ENCODE data around the gene DCAF12. TPM values are rescaled to one million over a fixed set of nuclear protein-coding genes. Genes with fewer than 3 reads are reported as not detected.
A peak's percentile ranks its signal among the peaks of the same experiment; 100 is the strongest.

DCAF12 gene
- total RNA-seq, 4 donors from 2014 or later, result 17.0 to 24.8 (median 21.5) TPM

DNA sequence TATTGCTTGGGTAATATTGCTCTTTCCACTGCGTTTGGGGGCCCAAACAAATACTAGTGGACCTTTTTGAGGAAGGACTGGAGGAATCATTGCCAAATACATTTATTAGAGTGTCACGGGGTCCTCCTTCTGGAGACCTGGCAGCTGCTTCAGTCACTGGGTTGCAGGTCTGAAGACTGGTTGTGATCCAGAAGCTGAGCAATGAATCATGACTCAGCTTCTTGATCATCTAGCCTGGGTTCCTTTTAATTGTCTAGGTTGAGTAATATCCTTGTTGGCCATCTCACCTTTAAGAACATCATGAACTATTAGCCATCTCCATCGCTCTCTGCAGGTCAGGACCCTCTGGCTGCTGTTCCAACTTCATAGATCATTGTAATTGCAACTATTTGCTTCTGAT lies 36.9 kb upstream of the DCAF12 start:
- Histone ChIP-seq H3K27ac (no peak overlapping the region), H3K9me3 (no peaks in the 10 kb centered on the region), H3K4me3 (no peak overlapping the region), H3K36me3 (no peaks in the 10 kb centered on the region), H3K4me1 (no peaks in the 10 kb centered on the region), H3K27me3 (no peaks in the 10 kb centered on the region)
- TF ChIP-seq, protein P1, sequence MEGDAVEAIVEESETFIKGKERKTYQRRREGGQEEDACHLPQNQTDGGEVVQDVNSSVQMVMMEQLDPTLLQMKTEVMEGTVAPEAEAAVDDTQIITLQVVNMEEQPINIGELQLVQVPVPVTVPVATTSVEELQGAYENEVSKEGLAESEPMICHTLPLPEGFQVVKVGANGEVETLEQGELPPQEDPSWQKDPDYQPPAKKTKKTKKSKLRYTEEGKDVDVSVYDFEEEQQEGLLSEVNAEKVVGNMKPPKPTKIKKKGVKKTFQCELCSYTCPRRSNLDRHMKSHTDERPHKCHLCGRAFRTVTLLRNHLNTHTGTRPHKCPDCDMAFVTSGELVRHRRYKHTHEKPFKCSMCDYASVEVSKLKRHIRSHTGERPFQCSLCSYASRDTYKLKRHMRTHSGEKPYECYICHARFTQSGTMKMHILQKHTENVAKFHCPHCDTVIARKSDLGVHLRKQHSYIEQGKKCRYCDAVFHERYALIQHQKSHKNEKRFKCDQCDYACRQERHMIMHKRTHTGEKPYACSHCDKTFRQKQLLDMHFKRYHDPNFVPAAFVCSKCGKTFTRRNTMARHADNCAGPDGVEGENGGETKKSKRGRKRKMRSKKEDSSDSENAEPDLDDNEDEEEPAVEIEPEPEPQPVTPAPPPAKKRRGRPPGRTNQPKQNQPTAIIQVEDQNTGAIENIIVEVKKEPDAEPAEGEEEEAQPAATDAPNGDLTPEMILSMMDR (IDR thresholded peaks at IDR 0.05), result no peak
- no peak for TF ChIP-seq POLR2A (IDR thresholded peaks at IDR 0.05)
- DNase-seq, result peak in 1 of 3 donors; percentile 13

DNA sequence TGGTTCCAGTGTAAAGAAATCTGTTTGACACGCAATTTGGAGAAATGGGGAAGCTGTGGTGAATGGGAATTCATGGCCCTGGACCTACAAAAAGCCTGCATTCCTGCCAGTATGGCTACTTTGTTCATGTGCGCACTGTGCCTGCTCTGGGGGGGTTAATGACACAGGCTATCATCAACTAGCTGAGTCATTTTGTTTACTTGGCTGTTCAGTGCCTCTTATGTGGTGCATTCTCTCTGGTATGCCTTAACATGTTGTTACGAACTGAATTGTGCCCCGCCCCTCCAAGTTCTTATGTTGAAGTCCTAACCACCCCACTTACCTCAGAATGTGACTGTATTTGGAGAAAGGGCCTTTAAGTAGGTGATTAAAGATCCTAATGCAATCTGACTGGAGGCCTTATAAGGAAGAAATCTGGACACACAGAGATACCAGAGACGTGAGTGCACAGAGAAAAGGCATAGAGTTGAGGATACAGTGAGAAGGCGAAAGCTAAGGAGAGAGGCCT lies 31.9 kb upstream of the DCAF12 start:
- no peaks in the 10 kb centered on the region for H3K9me3 ChIP-seq
- no peaks in the 10 kb centered on the region for H3K27me3 ChIP-seq
- no peak overlapping the region for H3K4me3 ChIP-seq
- no peaks in the 10 kb centered on the region for H3K36me3 ChIP-seq
- no peak for TF ChIP-seq POLR2A (IDR thresholded peaks at IDR 0.05)
- TF ChIP-seq, protein P1 (IDR thresholded peaks at IDR 0.05), result no peak
- DNase-seq, result no peak
- no peaks in the 10 kb centered on the region for H3K4me1 ChIP-seq
- no peak overlapping the region for H3K27ac ChIP-seq

DNA sequence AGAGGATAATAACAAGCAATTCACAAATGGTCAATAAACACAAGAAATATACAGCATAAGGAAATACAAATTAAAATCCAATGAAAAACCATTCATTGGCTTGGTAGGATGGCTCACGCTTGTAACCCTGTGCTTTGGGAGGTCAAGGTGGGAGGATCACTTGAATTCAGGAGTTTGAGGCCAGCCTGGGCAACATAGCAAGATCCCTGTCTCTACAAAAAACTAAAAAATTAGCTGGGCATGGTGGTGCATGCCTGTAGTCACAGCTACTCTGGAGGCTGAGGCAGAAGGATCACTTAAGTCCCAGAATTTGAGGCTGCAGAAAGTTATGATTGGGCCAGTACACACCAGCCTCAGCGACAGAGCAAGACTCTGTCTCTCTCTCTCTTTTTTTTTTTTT lies 31.4 kb upstream of the DCAF12 start:
- Histone ChIP-seq H3K9me3 (no peaks in the 10 kb centered on the region), H3K4me3 (no peak overlapping the region), H3K27ac (no peak overlapping the region), H3K36me3 (no peaks in the 10 kb centered on the region), H3K4me1 (no peaks in the 10 kb centered on the region), H3K27me3 (no peaks in the 10 kb centered on the region)
- TF ChIP-seq, protein P1 (IDR thresholded peaks at IDR 0.05), result no peak
- no peak for TF ChIP-seq POLR2A (IDR thresholded peaks at IDR 0.05)
- no peak for DNase-seq

DNA sequence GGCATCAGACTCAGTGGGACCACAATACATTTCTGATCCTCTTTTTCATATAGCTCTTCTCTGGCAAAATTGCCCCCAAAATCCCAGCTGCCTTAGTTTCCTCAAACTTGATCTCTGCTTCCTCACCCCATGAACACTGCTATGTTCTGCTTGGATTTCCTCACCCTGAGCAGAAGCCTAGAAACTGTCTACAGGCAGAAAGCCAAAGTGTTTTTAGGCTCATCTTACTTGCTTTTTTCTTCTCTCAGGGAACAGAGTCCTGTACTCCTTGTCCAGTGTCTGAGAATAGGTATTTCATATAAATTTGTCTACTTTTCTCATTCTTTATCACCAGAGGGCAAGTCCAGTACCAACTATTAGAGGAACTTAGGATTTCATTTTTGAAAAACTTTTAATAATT lies 30.8 kb upstream of the DCAF12 start:
- no peak overlapping the region for H3K27ac ChIP-seq
- TF ChIP-seq POLR2A (IDR thresholded peaks at IDR 0.05), result no peak
- TF ChIP-seq, protein P1 (IDR thresholded peaks at IDR 0.05), result no peak
- H3K4me1 ChIP-seq, result no peaks in the 10 kb centered on the region
- no peak overlapping the region for H3K4me3 ChIP-seq
- no peaks in the 10 kb centered on the region for H3K36me3 ChIP-seq
- DNase-seq, result no peak
- H3K9me3 ChIP-seq, result no peaks in the 10 kb centered on the region
- H3K27me3 ChIP-seq, result no peaks in the 10 kb centered on the region

DNA sequence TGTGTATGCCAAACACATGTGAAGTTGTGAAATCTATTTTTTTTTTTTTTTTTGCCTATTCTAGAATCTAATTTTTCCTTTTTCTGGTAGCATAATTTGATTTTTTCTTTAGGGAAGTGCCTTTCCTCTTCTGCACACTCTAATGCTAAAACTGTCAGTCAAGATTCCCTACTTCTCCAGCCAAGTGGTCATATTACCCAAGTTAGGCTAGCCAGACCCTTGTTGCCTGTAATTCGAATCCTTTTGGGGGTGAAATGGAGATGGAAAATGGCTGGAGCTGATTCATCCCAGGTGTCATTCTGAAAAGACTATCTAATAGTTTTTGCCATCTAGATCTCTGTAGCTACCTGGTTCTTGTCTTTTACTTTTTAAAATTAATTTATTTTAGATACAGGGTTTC lies 27.6 kb upstream of the DCAF12 start:
- DNase-seq, result no peak
- Histone ChIP-seq H3K4me1 (no peaks in the 10 kb centered on the region), H3K27me3 (no peaks in the 10 kb centered on the region), H3K4me3 (no peak overlapping the region), H3K27ac (no peak overlapping the region), H3K36me3 (no peaks in the 10 kb centered on the region), H3K9me3 (no peaks in the 10 kb centered on the region)
- TF ChIP-seq POLR2A (IDR thresholded peaks at IDR 0.05), result no peak
- TF ChIP-seq, protein P1 (IDR thresholded peaks at IDR 0.05), result no peak

DNA sequence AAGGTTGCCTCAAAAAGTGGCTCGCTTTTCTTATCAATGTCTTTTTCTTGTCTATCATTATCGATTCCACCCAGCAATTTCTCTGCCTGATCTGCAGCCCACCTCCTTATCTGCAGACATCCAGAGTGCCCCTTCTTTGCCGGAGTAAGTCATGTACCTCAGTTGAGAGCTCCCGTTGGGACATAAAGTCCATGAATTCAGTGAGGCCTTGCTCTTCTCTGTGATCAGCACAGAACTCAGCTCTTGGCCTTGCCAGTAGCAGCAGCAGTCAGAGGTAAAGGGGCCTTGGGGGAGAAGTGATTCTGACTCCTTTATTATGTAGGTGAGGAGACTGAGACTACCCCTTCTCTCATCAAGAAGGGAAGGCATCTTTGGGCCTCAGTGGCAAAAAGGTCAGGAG lies 24.9 kb upstream of the DCAF12 start:
- no peaks in the 10 kb centered on the region for H3K27me3 ChIP-seq

More for the DNA sequence above, 24.9 kb upstream of the DCAF12 start:
- H3K36me3 ChIP-seq, result no peaks in the 10 kb centered on the region
- TF ChIP-seq, protein P1 (IDR thresholded peaks at IDR 0.05), result no peak
- no peak for TF ChIP-seq POLR2A (IDR thresholded peaks at IDR 0.05)
- H3K9me3 ChIP-seq, result no peaks in the 10 kb centered on the region
- no peaks in the 10 kb centered on the region for H3K4me1 ChIP-seq
- DNase-seq, result no peak
- no peak overlapping the region for H3K4me3 ChIP-seq
- no peak overlapping the region for H3K27ac ChIP-seq

Data from Peyer's patch (tissue), 4 donors.